HG02623 (cell line): Measurements from ENCODE around the gene CD69.
"Not testable (repeated sequence)": the region's sequence is repeated elsewhere in the genome, so short reads cannot be mapped to it uniquely, and the experiment has no call there.

Source experiments
- ATAC-seq: cut with Tn5 transposase; IDR thresholded peaks from one replicate; pipeline ENCODE4 v1.9.1; 2021; ENCODE audit warnings: moderate library complexity; ENCODE audit not compliant: unreplicated experiment

Gene CD69

GRCh38 chr12:9751204-9752144 lies 9.2 kb downstream of the CD69 start:
- no peak for ATAC-seq

- no peak for ATAC-seq
Measured at GRCh38 chr12:9750276-9751203, 10.2 kb downstream of the CD69 start.

- ATAC-seq: no peak
Measured at GRCh38 chr12:9749640-9750039, 11.1 kb downstream of the CD69 start.

- ATAC-seq: no peak
Measured at GRCh38 chr12:9745199-9745598, 15.5 kb downstream of the CD69 start.

GRCh38 chr12:9742661-9743060 lies 18.0 kb downstream of the CD69 start:
- no peak for ATAC-seq

- ATAC-seq: peak; percentile 75
Measured at GRCh38 chr12:9741726-9742125, 19.0 kb downstream of the CD69 start.

- no peak for ATAC-seq
Measured at GRCh38 chr12:9740106-9740750, 20.5 kb downstream of the CD69 start.

- ATAC-seq: not testable (repeated sequence)
Measured at GRCh38 chr12:9739404-9740105, 21.1 kb downstream of the CD69 start.

GRCh38 chr12:9738905-9739304 lies 21.8 kb downstream of the CD69 start:
- ATAC-seq: not testable (repeated sequence)

- no peak for ATAC-seq
Measured at GRCh38 chr12:9736936-9737705, 23.6 kb downstream of the CD69 start.

- no peak for ATAC-seq
Measured at GRCh38 chr12:9735601-9736000, 25.1 kb downstream of the CD69 start.

GRCh38 chr12:9732921-9733461 lies 27.7 kb downstream of the CD69 start, which contains the start of gene CLECL1:
CLECL1 (minus strand) TSS chr12:9733097.
- no peak for ATAC-seq

GRCh38 chr12:9731797-9732196 lies 28.9 kb downstream of the CD69 start:
- ATAC-seq: no peak

- ATAC-seq: no peak
Measured at GRCh38 chr12:9731393-9731792, 29.3 kb downstream of the CD69 start.

- ATAC-seq: no peak
Measured at GRCh38 chr12:9730591-9730990, 30.1 kb downstream of the CD69 start.

- no peak for ATAC-seq
Measured at GRCh38 chr12:9730011-9730410, 30.7 kb downstream of the CD69 start.

GRCh38 chr12:9729082-9729481 lies 31.6 kb downstream of the CD69 start:
- ATAC-seq: no peak

- ATAC-seq: no peak
Measured at GRCh38 chr12:9727813-9728212, 32.9 kb downstream of the CD69 start.

GRCh38 chr12:9725213-9725870 lies 35.4 kb downstream of the CD69 start:
- ATAC-seq: no peak
